Right lobe of liver (tissue), 6 donors: ENCODE results near the gene SLC9B1. TPM values are rescaled to one million over a fixed set of nuclear protein-coding genes. Genes with fewer than 3 reads are reported as not detected.
"Not testable (repeated sequence)": the region's sequence is repeated elsewhere in the genome, so short reads cannot be mapped to it uniquely, and the experiment has no call there.

Experiments
- ATAC-seq, 4 donors: fragments of 200-7000 bp; cut with Tn5 transposase; one replicate each; pipeline ENCODE4 v1.9.1; 2020; ENCODE audit warnings: mild to moderate bottlenecking in 4 of 4, moderate library complexity in 4 of 4
- DNase-seq, 3 donors: peaks; one replicate each; pipeline ENCODE4 v3.0.0-alpha.2; 2020
- H3K27ac ChIP-seq, 3 donors: fragments of 200-600 bp; one replicate each; pipeline ENCODE4 v1.8.0; 2022
- H3K27me3 ChIP-seq, 2 donors: fragments of 200-600 bp; one replicate each; pipeline ENCODE4 v1.8.0; 2022
- H3K36me3 ChIP-seq, 4 donors: fragments of 200-600 bp; sonication (generic) in 1 of 4; one replicate each; pipeline versions ENCODE4 v1.5.1 to v1.8.0; 2017 to 2022; ENCODE audit warnings: control low read depth in 1 of 4
- H3K4me1 ChIP-seq, 4 donors: fragments of 200-600 bp; sonication (generic) in 1 of 4; one replicate each; pipeline versions ENCODE4 v1.5.1 to v1.8.0; 2017 to 2022; ENCODE audit warnings: control low read depth in 1 of 4
- H3K4me3 ChIP-seq, 3 donors: fragments of 200-600 bp; one replicate each; pipeline ENCODE4 v1.8.0; 2022
- H3K9me3 ChIP-seq, 4 donors: fragments of 200-600 bp; sonication (generic) in 1 of 4; one replicate each; pipeline versions ENCODE4 v1.5.1 to v1.8.0; 2017 to 2022; ENCODE audit warnings: control low read depth in 1 of 4
- CTCF ChIP-seq, 4 donors: fragments of 200-600 bp in 3 of 4; fragments of 450-650 bp in 1 of 4; IDR thresholded peaks; one replicate each; pipeline versions ENCODE4 v1.5.1 to v1.8.0; 2016 to 2022; ENCODE audit warnings: antibody characterized with exemption in 4 of 4, mild to moderate bottlenecking in 2 of 4
- POLR2A ChIP-seq: fragments of 450-650 bp; IDR thresholded peaks from one replicate; pipeline ENCODE4 v1.6.1; 2017; ENCODE audit warnings: antibody characterized with exemption, mild to moderate bottlenecking
- WGBS: methylation state at CpG from one replicate; pipeline ENCODE4 v1.1.6; 2018; ENCODE audit warnings: low coverage, low lambda C conversion rate; ENCODE audit not compliant: insufficient coverage; ENCODE audit errors: missing lambda C conversion rate; 5-methylcytosine and 5-hydroxymethylcytosine counted together
- intact Hi-C, 2 donors: fragments of 100-400 bp; cut with DNase I; formaldehyde crosslinking; loops; one replicate each; pipeline versions ENCODE4 v1.11.2 to v1.14.1; 2022
- total RNA-seq, 6 experiments: library from RNA; depleted of rRNA in 2 of 6; stranded (reverse); fragments of >200 nt in 2 of 6; fragmentation: NEBNext Ultra II Directional in 3 of 6; extraction: Animal tissue kit (Norgen Biotek cat#: 25700) in 3 of 6; gene quantifications; one replicate each; pipeline versions ENCODE4 v1.1.0 to v1.2.4, GENCODE V29; 2016 to 2023
- donor health status: DM: no; HTN: yes; CAD: no.
- donor health status: DM: no; HTN: no; CAD: no.
- donor health status: DM: no; HTN: no; CAD: no.
- donor health status: DM: no; HTN: yes; CAD: no.
- donor health status: DM: no; HTN: yes; CAD: no.

Gene SLC9B1
- total RNA-seq, 6 experiments from 2014 or later = 0.24 to 0.56 (median 0.51) TPM; not detected in 2

DNA sequence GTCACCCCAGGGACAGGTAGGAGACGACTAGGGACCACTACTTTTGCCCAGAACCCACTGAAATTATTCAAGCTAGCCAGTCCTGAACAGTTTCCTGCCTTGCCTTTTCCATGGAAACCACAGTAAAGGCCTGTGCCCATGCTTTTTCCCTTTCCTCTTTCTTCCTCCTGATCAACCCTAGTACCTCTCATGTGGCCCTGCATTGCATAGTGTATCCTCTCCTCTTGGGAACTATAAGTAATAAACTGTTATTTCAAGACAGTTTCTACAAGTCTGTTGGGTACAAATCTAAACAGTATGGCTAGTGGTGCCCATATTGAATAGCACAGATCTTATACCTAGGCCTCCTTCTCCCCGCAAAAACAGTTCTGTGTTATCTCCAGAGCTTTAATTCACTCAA is 136.2 kb downstream of the SLC9B1 start:
- WGBS = 90% methylated on average over 2 of the region's 2 CpGs

DNA sequence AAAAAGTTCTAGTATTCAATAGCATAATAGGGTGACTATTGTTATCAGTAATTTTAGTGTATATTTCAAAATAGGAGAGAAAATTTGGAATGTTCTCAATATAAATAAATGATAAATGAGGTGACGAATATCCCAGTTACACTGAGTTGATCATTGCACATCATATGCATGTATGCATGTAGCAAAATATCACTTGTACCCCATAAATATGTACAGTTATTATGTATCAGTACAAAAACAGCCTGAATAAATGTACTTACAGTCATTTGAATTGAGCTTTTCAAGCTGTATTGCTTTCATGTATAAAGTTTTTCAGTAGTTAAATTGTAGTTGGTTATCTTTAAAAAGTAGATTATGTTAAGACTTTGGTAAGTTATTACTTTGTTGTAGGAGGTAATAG is 138.2 kb downstream of the SLC9B1 start:
- peaks cover 0 to 19% (median 4%) of the 10 kb centered on the region in 4 donors for H3K4me1 ChIP-seq
- H3K9me3 ChIP-seq = no peaks in the 10 kb centered on the region
- TF ChIP-seq POLR2A = no peak
- WGBS = 72% methylated on average over 1 of the region's 1 CpG
- ATAC-seq = no peak
- no peak overlapping the region for H3K27ac ChIP-seq
- peaks cover 0 to 3% (median 0%) of the 10 kb centered on the region in 4 donors for H3K36me3 ChIP-seq
- H3K27me3 ChIP-seq = no peaks in the 10 kb centered on the region
- DNase-seq = no peak
- intact Hi-C loops = no loop called here
- H3K4me3 ChIP-seq = no peak overlapping the region

More for the DNA sequence above, 136.2 kb downstream of the SLC9B1 start:
- TF ChIP-seq CTCF (IDR thresholded peaks at IDR 0.05) (no peak), POLR2A (no peak)
- no peak overlapping the region for H3K4me3 ChIP-seq
- no peaks in the 10 kb centered on the region for H3K9me3 ChIP-seq
- H3K27ac ChIP-seq = no peak overlapping the region
- no peaks in the 10 kb centered on the region for H3K27me3 ChIP-seq
- H3K36me3 ChIP-seq = no peaks in the 10 kb centered on the region
- intact Hi-C loops = no loop called here
- ATAC-seq (no peak), DNase-seq (no peak)
- H3K4me1 ChIP-seq = peaks cover 0 to 13% (median 4%) of the 10 kb centered on the region in 4 donors

DNA sequence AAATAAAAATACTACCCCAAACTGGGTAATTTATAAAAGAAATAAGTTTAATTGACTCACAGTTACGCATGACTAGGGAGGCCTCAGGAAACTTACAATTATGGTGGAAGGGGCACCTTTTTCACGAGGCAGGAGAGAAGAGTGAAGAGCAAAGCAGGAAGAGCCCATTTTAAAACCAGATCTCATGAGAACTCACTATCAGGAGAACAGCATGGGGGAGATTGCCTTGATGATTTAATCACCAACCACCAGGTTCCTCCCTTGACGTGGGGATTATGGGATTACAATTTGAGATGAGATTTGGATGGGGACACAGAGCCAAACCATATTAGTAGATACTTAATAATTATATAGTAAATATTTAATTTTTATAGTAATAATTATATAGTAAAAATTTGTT is 140.6 kb downstream of the SLC9B1 start:
- 48% methylated on average over 3 of the region's 3 CpGs for WGBS

DNA sequence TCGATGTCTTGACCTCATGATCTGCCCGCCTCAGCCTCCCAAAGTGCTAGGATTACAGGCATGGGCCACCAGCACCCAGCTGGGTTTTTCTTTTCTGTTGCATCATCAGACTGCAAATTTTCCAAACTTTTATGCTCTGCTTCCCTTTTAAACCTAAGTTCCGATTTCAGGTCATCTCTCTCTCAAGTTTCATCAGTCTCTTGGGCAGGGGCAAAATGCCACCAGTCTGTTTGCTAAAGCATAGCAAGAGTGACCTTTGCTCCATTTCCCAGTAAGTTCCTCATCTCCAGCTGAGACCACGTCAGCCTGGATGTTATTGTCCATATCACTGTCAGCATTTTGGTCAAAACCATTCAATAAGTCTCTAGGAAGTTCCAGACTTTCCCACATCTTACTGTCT is 141.2 kb downstream of the SLC9B1 start:
- not testable (repeated sequence) for H3K9me3 ChIP-seq, H3K27me3 ChIP-seq, H3K36me3 ChIP-seq
- H3K4me1 ChIP-seq = peaks cover 0 to 19% (median 4%) of the 10 kb centered on the region in 4 donors
- H3K27ac ChIP-seq = peak overlapping the region; percentile 74 to 86 (median 79)
- intact Hi-C loops = loop anchor here in 1 of 2 donors (5.0 kb wide), 1 partner anchor 51 kb away; the partner anchor contains the start of gene UBE2D3
- H3K4me3 ChIP-seq = peak overlapping the region in 2 of 3 donors; percentile 6 to 7
- WGBS = 15% methylated on average over 4 of the region's 4 CpGs
- peak; percentile 86 to 93 (median 90) for ATAC-seq
- peak; percentile 68 to 87 (median 72) for DNase-seq

More for the DNA sequence above, 140.6 kb downstream of the SLC9B1 start:
- TF ChIP-seq POLR2A (no peak), CTCF (IDR thresholded peaks at IDR 0.05) (no peak)
- ATAC-seq (peak; percentile 13 to 52 (median 28)), DNase-seq (no peak)
- peaks cover 0 to 4% (median 2%) of the 10 kb centered on the region in 4 donors for H3K36me3 ChIP-seq
- intact Hi-C loops = loop anchor here in 1 of 2 donors (5.0 kb wide), 1 partner anchor 52 kb away; the partner anchor contains the start of gene UBE2D3
- no peaks in the 10 kb centered on the region for H3K9me3 ChIP-seq
- H3K27ac ChIP-seq = peak overlapping the region; percentile 74 to 86 (median 79)
- no peaks in the 10 kb centered on the region for H3K27me3 ChIP-seq
- H3K4me3 ChIP-seq = no peak overlapping the region
- peaks cover 0 to 19% (median 4%) of the 10 kb centered on the region in 4 donors for H3K4me1 ChIP-seq

DNA sequence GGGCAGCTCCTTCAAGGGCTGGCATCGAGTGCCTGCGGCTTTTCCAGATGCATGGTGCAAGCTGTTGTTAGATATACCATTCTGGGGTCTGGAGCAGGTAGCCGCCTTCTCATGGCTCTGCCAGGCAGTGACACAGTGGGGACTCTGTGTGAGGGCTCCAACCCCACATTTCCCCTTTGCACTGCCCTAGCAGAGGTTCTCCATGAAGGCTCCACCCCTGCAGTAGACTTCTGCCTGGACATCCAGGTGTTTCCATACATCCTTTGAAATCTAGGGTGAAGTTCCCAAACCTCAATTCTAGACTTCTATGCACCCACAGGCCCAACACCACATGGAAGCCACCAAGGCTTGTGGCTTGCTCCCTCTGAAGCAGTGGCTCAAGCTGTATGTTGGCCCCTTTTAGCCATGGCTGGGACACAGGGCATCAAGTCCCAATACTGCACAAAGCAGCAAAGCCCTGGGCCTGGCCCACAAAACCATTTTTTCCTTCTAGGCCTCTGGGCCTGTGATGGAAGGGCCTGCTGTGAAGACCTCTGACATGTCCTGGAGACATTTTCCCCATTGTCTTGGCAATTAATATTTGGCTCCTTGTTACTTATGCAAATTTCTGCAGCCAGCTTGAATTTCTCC is 141.9 kb downstream of the SLC9B1 start:
- Histone ChIP-seq H3K27ac (peak overlapping the region; percentile 34 to 86 (median 79)), H3K4me1 (peaks cover 0 to 19% (median 4%) of the 10 kb centered on the region in 4 donors)
- not testable (repeated sequence) for H3K4me3 ChIP-seq, H3K27me3 ChIP-seq, DNase-seq, H3K9me3 ChIP-seq, ATAC-seq, H3K36me3 ChIP-seq
- no CpG with 5 or more reads among the region's 3 CpGs for WGBS
- intact Hi-C loops = loop anchor here in 1 of 2 donors (5.0 kb wide), 1 partner anchor 50 kb away; the partner anchor contains the start of gene UBE2D3

- Histone ChIP-seq H3K27me3 (no peaks in the 10 kb centered on the region), H3K4me1 (peaks cover 0 to 14% (median 9%) of the 10 kb centered on the region in 4 donors), H3K4me3 (no peak overlapping the region), H3K9me3 (no peaks in the 10 kb centered on the region), H3K27ac (peak overlapping the region in 1 of 3 donors; percentile 96), H3K36me3 (peaks cover 0 to 4% (median 0%) of the 10 kb centered on the region in 4 donors)
- ATAC-seq (no peak), DNase-seq (no peak)
- WGBS = 68% methylated on average over 2 of the region's 2 CpGs
- intact Hi-C loops = no loop called here
- no peak for TF ChIP-seq POLR2A
- no peak for TF ChIP-seq CTCF (IDR thresholded peaks at IDR 0.05)
Measured at GRCh38 chr4:102871772-102872171, 147.7 kb downstream of the SLC9B1 start.
